Activated T-helper 17 cell treated with anti-CD3 and anti-CD28 coated beads, Interleukin-2, amount 50 U/mL, for 72 hours (primary cell): ENCODE results near the gene APOB. TPM values are rescaled to one million over a fixed set of nuclear protein-coding genes. Genes with fewer than 3 reads are reported as not detected.
"Not testable (repeated sequence)": the region's sequence is repeated elsewhere in the genome, so short reads cannot be mapped to it uniquely, and the experiment has no call there.

Source experiments
- ATAC-seq: fragments of 150-1000 bp; cut with Tn5 transposase; replicated peaks from 2 replicates; pipeline ENCODE4 v1.10.0; 2021; ENCODE audit warnings: mild to moderate bottlenecking, moderate library complexity
- H3K27ac Mint-ChIP-seq: one replicate; pipeline ENCODE4 v1.8.0; 2022; ENCODE audit warnings: mixed read lengths
- H3K27me3 Mint-ChIP-seq: one replicate; pipeline ENCODE4 v1.8.0; 2022; ENCODE audit warnings: mixed read lengths
- H3K36me3 Mint-ChIP-seq: one replicate; pipeline ENCODE4 v1.8.0; 2022; ENCODE audit warnings: low read depth, mild to moderate bottlenecking, mixed read lengths
- H3K4me1 Mint-ChIP-seq: one replicate; pipeline ENCODE4 v1.8.0; 2022; ENCODE audit warnings: mixed read lengths
- H3K4me3 Mint-ChIP-seq: one replicate; pipeline ENCODE4 v1.8.0; 2022; ENCODE audit warnings: mild to moderate bottlenecking, mixed read lengths
- H3K9me3 Mint-ChIP-seq: one replicate; pipeline ENCODE4 v1.8.0; 2022; ENCODE audit warnings: mixed read lengths
- total RNA-seq, 2 donors: library from RNA; stranded (reverse); gene quantifications; one replicate each; pipeline ENCODE4 v1.2.3, GENCODE V29; 2022

The APOB gene
- total RNA-seq, 2 donors from 2014 or later = not detected

GRCh38 chr2:21032338-21033236 lies 11.3 kb downstream of the APOB start:
- Mint-ChIP-seq H3K4me3 (no peak overlapping the region), H3K9me3 (no peaks in the 10 kb centered on the region), H3K36me3 (no peaks in the 10 kb centered on the region), H3K27me3 (peaks cover 27% of the 10 kb centered on the region), H3K4me1 (no peaks in the 10 kb centered on the region), H3K27ac (no peak overlapping the region)
- ATAC-seq = no peak

GRCh38 chr2:21030983-21031968 lies 12.6 kb downstream of the APOB start:
- Mint-ChIP-seq H3K27me3 (peaks cover 25% of the 10 kb centered on the region), H3K27ac (no peak overlapping the region), H3K36me3 (no peaks in the 10 kb centered on the region), H3K4me3 (no peak overlapping the region), H3K9me3 (no peaks in the 10 kb centered on the region), H3K4me1 (no peaks in the 10 kb centered on the region)
- no peak for ATAC-seq

- Mint-ChIP-seq H3K27ac (no peak overlapping the region), H3K4me3 (no peak overlapping the region), H3K4me1 (no peaks in the 10 kb centered on the region), H3K9me3 (no peaks in the 10 kb centered on the region), H3K27me3 (peaks cover 24% of the 10 kb centered on the region), H3K36me3 (no peaks in the 10 kb centered on the region)
- ATAC-seq = no peak
Observed at GRCh38 chr2:21029519-21029918, 14.4 kb downstream of the APOB start.

- not testable (repeated sequence) for H3K36me3 Mint-ChIP-seq, H3K27ac Mint-ChIP-seq, ATAC-seq, H3K4me1 Mint-ChIP-seq, H3K4me3 Mint-ChIP-seq, H3K9me3 Mint-ChIP-seq
- H3K27me3 Mint-ChIP-seq = peaks cover 24% of the 10 kb centered on the region
Observed at GRCh38 chr2:21028951-21029350, 14.9 kb downstream of the APOB start.

- Mint-ChIP-seq H3K9me3 (no peaks in the 10 kb centered on the region), H3K36me3 (no peaks in the 10 kb centered on the region), H3K4me1 (no peaks in the 10 kb centered on the region), H3K27ac (no peak overlapping the region), H3K4me3 (no peak overlapping the region), H3K27me3 (peaks cover 24% of the 10 kb centered on the region)
- no peak for ATAC-seq
Observed at GRCh38 chr2:21028021-21028947, 15.6 kb downstream of the APOB start.

GRCh38 chr2:21026479-21027282 lies 17.2 kb downstream of the APOB start:
- peaks cover 24% of the 10 kb centered on the region for H3K27me3 Mint-ChIP-seq
- no peaks in the 10 kb centered on the region for H3K9me3 Mint-ChIP-seq
- no peak overlapping the region for H3K4me3 Mint-ChIP-seq
- H3K36me3 Mint-ChIP-seq = no peaks in the 10 kb centered on the region
- ATAC-seq = no peak
- H3K27ac Mint-ChIP-seq = no peak overlapping the region
- no peaks in the 10 kb centered on the region for H3K4me1 Mint-ChIP-seq

- no peaks in the 10 kb centered on the region for H3K9me3 Mint-ChIP-seq
- no peaks in the 10 kb centered on the region for H3K36me3 Mint-ChIP-seq
- H3K4me1 Mint-ChIP-seq = no peaks in the 10 kb centered on the region
- no peak overlapping the region for H3K27ac Mint-ChIP-seq
- H3K4me3 Mint-ChIP-seq = no peak overlapping the region
- H3K27me3 Mint-ChIP-seq = peaks cover 24% of the 10 kb centered on the region
- ATAC-seq = no peak
Observed at GRCh38 chr2:21025690-21026478, 18.0 kb downstream of the APOB start.

GRCh38 chr2:21024722-21025389 lies 19.0 kb downstream of the APOB start:
- H3K9me3 Mint-ChIP-seq = no peaks in the 10 kb centered on the region
- H3K4me1 Mint-ChIP-seq = no peaks in the 10 kb centered on the region
- H3K27ac Mint-ChIP-seq = no peak overlapping the region
- no peak overlapping the region for H3K4me3 Mint-ChIP-seq
- ATAC-seq = no peak
- peaks cover 17% of the 10 kb centered on the region for H3K27me3 Mint-ChIP-seq
- no peaks in the 10 kb centered on the region for H3K36me3 Mint-ChIP-seq

- H3K27me3 Mint-ChIP-seq = peaks cover 16% of the 10 kb centered on the region
- ATAC-seq = no peak
- H3K4me3 Mint-ChIP-seq = no peak overlapping the region
- H3K36me3 Mint-ChIP-seq = no peaks in the 10 kb centered on the region
- H3K9me3 Mint-ChIP-seq = no peaks in the 10 kb centered on the region
- H3K4me1 Mint-ChIP-seq = no peaks in the 10 kb centered on the region
- no peak overlapping the region for H3K27ac Mint-ChIP-seq
Observed at GRCh38 chr2:21024198-21024597, 19.7 kb downstream of the APOB start.

- no peak overlapping the region for H3K4me3 Mint-ChIP-seq
- no peaks in the 10 kb centered on the region for H3K9me3 Mint-ChIP-seq
- peaks cover 12% of the 10 kb centered on the region for H3K27me3 Mint-ChIP-seq
- H3K27ac Mint-ChIP-seq = no peak overlapping the region
- ATAC-seq = no peak
- no peaks in the 10 kb centered on the region for H3K36me3 Mint-ChIP-seq
- no peaks in the 10 kb centered on the region for H3K4me1 Mint-ChIP-seq
Observed at GRCh38 chr2:21023419-21024181, 20.3 kb downstream of the APOB start.

- Mint-ChIP-seq H3K4me1 (no peaks in the 10 kb centered on the region), H3K9me3 (no peaks in the 10 kb centered on the region), H3K4me3 (no peak overlapping the region), H3K27me3 (peaks cover 12% of the 10 kb centered on the region), H3K27ac (no peak overlapping the region), H3K36me3 (no peaks in the 10 kb centered on the region)
- ATAC-seq = no peak
Observed at GRCh38 chr2:21022792-21023367, 21.0 kb downstream of the APOB start.
